Measurements from ENCODE around the gene TBKBP1. TPM values are rescaled to one million over a fixed set of nuclear protein-coding genes. Genes with fewer than 3 reads are reported as not detected.
A peak's percentile ranks its signal among the peaks of the same experiment; 100 is the strongest.

Gene TBKBP1
- total and polyA plus RNA-seq, 12 donors = 8.4 to 27.9 (median 12.6) TPM

- peak overlapping the region; percentile 63 to 99 (median 88) for H3K4me3 ChIP-seq
- H3K4me1 ChIP-seq = peaks cover 9 to 75% (median 46%) of the 10 kb centered on the region in 9 donors
- ATAC-seq = peak; percentile 4 to 57 (median 21)
- TF ChIP-seq CTCF (IDR thresholded peaks at IDR 0.05) = no peak
- peaks cover 0 to 39% (median 12%) of the 10 kb centered on the region in 9 donors for H3K36me3 ChIP-seq
- no peak for DNase-seq
- no peaks in the 10 kb centered on the region for H3K9me3 ChIP-seq
- peak overlapping the region; percentile 86 to 98 (median 94) for H3K27ac ChIP-seq
- no peaks in the 10 kb centered on the region for H3K27me3 ChIP-seq
- intact Hi-C loops (cut with DNase I) = no loop called here
- WGBS, 2 donors = 0 to 1% methylated on average over 25 to 48 of the region's 48 CpGs
Observed at GRCh38 chr17:47649972-47650524, 43.9 kb upstream of the TBKBP1 start.

GRCh38 chr17:47650525-47651522 is 43.1 kb upstream of the TBKBP1 start:
- ATAC-seq (peak; percentile 76 to 85 (median 79)), DNase-seq (peak; percentile 97)
- Histone ChIP-seq H3K4me3 (peak overlapping the region; percentile 63 to 99 (median 88)), H3K4me1 (peaks cover 11 to 83% (median 52%) of the 10 kb centered on the region in 9 donors), H3K27me3 (no peaks in the 10 kb centered on the region), H3K36me3 (peaks cover 0 to 46% (median 18%) of the 10 kb centered on the region in 9 donors), H3K27ac (peak overlapping the region; percentile 86 to 98 (median 94)), H3K9me3 (no peaks in the 10 kb centered on the region)
- intact Hi-C loops (cut with DNase I) = no loop called here
- no peak for TF ChIP-seq CTCF (IDR thresholded peaks at IDR 0.05)
- 1 to 2% methylated on average over 30 to 38 of the region's 39 CpGs for WGBS, 2 donors

- H3K4me1 ChIP-seq = peaks cover 11 to 76% (median 55%) of the 10 kb centered on the region in 9 donors
- H3K27me3 ChIP-seq = no peaks in the 10 kb centered on the region
- no peak overlapping the region for H3K27ac ChIP-seq
- intact Hi-C loops (cut with DNase I) = no loop called here
- ATAC-seq (no peak), DNase-seq (no peak)
- TF ChIP-seq CTCF (IDR thresholded peaks at IDR 0.05) = no peak
- WGBS, 2 donors = 52 to 59% methylated on average over 2 of the region's 2 CpGs
- H3K9me3 ChIP-seq = no peaks in the 10 kb centered on the region
- H3K4me3 ChIP-seq = peak overlapping the region in 1 of 10 donors; percentile 84
- peaks cover 0 to 55% (median 25%) of the 10 kb centered on the region in 9 donors for H3K36me3 ChIP-seq
Observed at GRCh38 chr17:47651704-47652103, 42.3 kb upstream of the TBKBP1 start.

- Histone ChIP-seq H3K27ac (no peak overlapping the region), H3K4me1 (peaks cover 11 to 69% (median 55%) of the 10 kb centered on the region in 9 donors)
- intact Hi-C loops (cut with DNase I) = no loop called here
Observed at GRCh38 chr17:47652570-47652969, 41.4 kb upstream of the TBKBP1 start.

More at GRCh38 chr17:47652570-47652969, 41.4 kb upstream of the TBKBP1 start:
- 87 to 92% methylated on average over 6 of the region's 6 CpGs for WGBS, 2 donors
- DNase-seq (no peak), ATAC-seq (no peak)
- Histone ChIP-seq H3K36me3 (peaks cover 0 to 64% (median 34%) of the 10 kb centered on the region in 9 donors), H3K4me3 (no peak overlapping the region), H3K9me3 (no peaks in the 10 kb centered on the region), H3K27me3 (no peaks in the 10 kb centered on the region)
- no peak for TF ChIP-seq CTCF (IDR thresholded peaks at IDR 0.05)
